A673 (cell line): ENCODE measurements around the gene TLR8. TPM values are rescaled to one million over a fixed set of nuclear protein-coding genes. Genes with fewer than 3 reads are reported as not detected.

Source experiments
- BruUV-seq: library from RNA; stranded (reverse); fragments of 400-500 nt; replicated peaks from 2 replicates; lab custom pipeline; 2021; lab: Mats Ljungman, UMichigan
- CTCF ChIA-PET: fragments of 300-600 bp; sonication (Branson Sonifier 250); formaldehyde crosslinking; loops from one replicate; lab custom pipeline; 2022; ENCODE audit warnings: antibody characterized with exemption; lab: Charles Lee
- POLR2A ChIA-PET: fragments of 300-600 bp; sonication (Branson Sonifier 250); formaldehyde crosslinking; loops from one replicate; lab custom pipeline; 2022; ENCODE audit warnings: antibody characterized with exemption; ENCODE audit not compliant: low non-redundant PET; lab: Charles Lee
- DNase-seq: peaks from one replicate; pipeline ENCODE4 v3.0.0-alpha.2; 2015; ENCODE audit warnings: low spot score
- H3K27ac ChIP-seq: fragments of 200-600 bp; sonication (generic); 2 replicates; pipeline ENCODE4 v1.5.1; 2016; ENCODE audit warnings: mixed run types, low read depth, mild to moderate bottlenecking, mixed read lengths, antibody characterized with exemption, low read length; ENCODE audit not compliant: poor library complexity, severe bottlenecking
- H3K27me3 ChIP-seq: fragments of 200-600 bp; sonication (generic); replicated peaks from 2 replicates; pipeline ENCODE4 v1.6.1; 2017; ENCODE audit warnings: mixed run types, low read depth, mild to moderate bottlenecking, mixed read lengths, antibody characterized with exemption, low read length; ENCODE audit not compliant: insufficient read depth, poor library complexity
- H3K36me3 ChIP-seq: fragments of 200-600 bp; sonication (generic); 2 replicates; pipeline ENCODE4 v1.6.1; 2016; ENCODE audit warnings: mixed run types, mild to moderate bottlenecking, mixed read lengths, antibody characterized with exemption, low read length; ENCODE audit not compliant: insufficient read depth, poor library complexity, severe bottlenecking
- H3K4me1 ChIP-seq: fragments of 200-600 bp; sonication (generic); 2 replicates; pipeline ENCODE4 v1.6.1; 2017; ENCODE audit warnings: mixed run types, mild to moderate bottlenecking, mixed read lengths, antibody characterized with exemption, low read length; ENCODE audit not compliant: insufficient read depth, poor library complexity, severe bottlenecking
- H3K4me3 ChIP-seq: fragments of 200-600 bp; sonication (generic); 2 replicates; pipeline ENCODE4 v1.5.1; 2016; ENCODE audit warnings: low read depth, mixed run types, mild to moderate bottlenecking, mixed read lengths, low read length; ENCODE audit not compliant: poor library complexity, severe bottlenecking
- H3K9me3 ChIP-seq: fragments of 200-600 bp; sonication (generic); 2 replicates; pipeline ENCODE4 v1.6.1; 2016; ENCODE audit warnings: mixed run types, low read depth, mild to moderate bottlenecking, mixed read lengths, antibody characterized with exemption, low read length; ENCODE audit not compliant: poor library complexity, severe bottlenecking
- CTCF ChIP-seq: fragments of 300-800, 200-600 bp; sonication (generic); conservative IDR thresholded peaks from 2 replicates; pipeline ENCODE4 v1.5.1; 2017; ENCODE audit warnings: low read depth, mild to moderate bottlenecking, antibody characterized with exemption, low read length, moderate library complexity, mixed read lengths
- EZH2 ChIP-seq: fragments of 200-600 bp; sonication (generic); IDR thresholded peaks from 2 replicates; pipeline ENCODE4 v1.6.1; 2017; ENCODE audit warnings: borderline replicate concordance, low read depth, mild to moderate bottlenecking, mixed read lengths, antibody characterized with exemption, low read length; ENCODE audit not compliant: poor library complexity, severe bottlenecking
- intact Hi-C: fragments of 100-400 bp; cut with micrococcal nuclease; formaldehyde crosslinking; loops from one replicate; pipeline ENCODE4 v1.10.0; 2022; ENCODE audit not compliant: unreplicated experiment
- total RNA-seq: library from RNA; stranded (reverse); gene quantifications from 2 replicates; pipeline ENCODE4 v1.2.3, GENCODE V29; 2021

TLR8 gene
- total RNA-seq, 1 experiment from 2014 or later: not detected

DNA sequence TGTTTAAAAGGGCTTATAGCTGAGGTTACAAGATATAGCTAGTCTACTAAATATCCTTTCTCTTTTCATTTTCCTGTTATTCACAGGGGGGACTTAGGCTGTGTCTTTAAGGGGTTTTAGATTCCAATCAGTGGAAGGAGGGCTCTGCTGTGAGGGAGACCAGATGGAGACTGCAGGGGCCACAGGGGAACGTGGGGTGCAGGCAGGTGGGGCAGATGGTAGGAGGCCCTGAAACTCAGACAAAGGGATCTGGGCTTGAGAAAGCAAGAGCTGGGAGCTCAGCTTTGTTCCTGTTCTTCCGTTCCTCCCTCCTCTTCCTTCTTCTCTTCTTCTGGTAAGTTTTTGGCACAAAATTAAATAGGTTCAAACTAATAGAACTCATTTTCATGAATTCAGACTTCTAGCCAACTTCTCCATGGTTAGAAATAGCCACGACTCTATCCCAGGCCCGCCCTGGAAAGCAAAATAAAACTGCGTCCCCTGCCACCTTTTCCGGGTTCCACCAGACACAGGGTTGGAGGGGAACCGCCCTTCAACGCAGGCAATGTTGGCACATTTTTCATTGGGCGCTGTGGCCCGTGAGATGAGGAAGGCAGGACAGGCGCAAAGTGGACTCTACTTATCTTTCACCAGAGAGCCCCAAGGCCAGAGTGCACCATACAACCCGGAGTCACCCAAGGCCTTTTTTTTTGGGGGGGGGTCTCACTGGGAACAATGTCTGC, 65.0 kb downstream of the TLR8 start:
- CTCF ChIA-PET: no interaction called here

DNA sequence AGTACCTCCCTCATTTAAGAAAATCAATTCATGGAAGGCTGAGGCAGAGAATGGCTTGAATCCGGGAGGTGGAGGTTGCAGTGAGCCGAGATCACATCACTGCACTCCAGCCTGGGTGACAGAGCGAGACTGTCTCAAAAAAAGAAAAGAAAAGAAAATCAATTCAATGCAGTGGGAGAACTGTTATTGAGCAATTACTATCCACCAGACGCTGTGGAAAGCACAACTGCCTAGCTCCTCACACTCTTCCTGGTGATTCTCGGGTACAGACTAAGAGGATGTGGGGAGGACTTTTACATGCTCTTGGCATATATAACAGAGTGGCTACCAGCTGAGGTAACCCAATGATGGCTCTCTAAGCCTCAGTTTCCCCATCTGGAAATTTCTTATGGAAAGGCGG, 65.8 kb downstream of the TLR8 start:
- Histone ChIP-seq H3K36me3 (peaks cover 3% of the 10 kb centered on the region), H3K4me1 (peaks cover 6% of the 10 kb centered on the region), H3K4me3 (no peak overlapping the region), H3K27me3 (no peaks in the 10 kb centered on the region), H3K9me3 (no peaks in the 10 kb centered on the region), H3K27ac (no peak overlapping the region)
- ChIA-PET POLR2A (interaction anchor here (0.6 kb wide), 1 partner anchor 923 kb away, joined by 4 read pairs; no protein-coding TSS in a partner anchor), CTCF (no interaction called here)
- DNase-seq: no peak
- intact Hi-C loops: loop anchor here (10.0 kb wide), 2 partner anchors 253 to 673 kb away; no protein-coding TSS in a partner anchor
- TF ChIP-seq CTCF (no peak), EZH2 (no peak)
- no TSS peak for BruUV-seq

More for the DNA sequence above, 65.0 kb downstream of the TLR8 start:
- no peak overlapping the region for H3K27ac ChIP-seq
- H3K4me3 ChIP-seq: no peak overlapping the region
- H3K4me1 ChIP-seq: peaks cover 6% of the 10 kb centered on the region
- intact Hi-C loops: loop anchor here (2.0 to 10.0 kb wide), 3 partner anchors 253 to 673 kb away; no protein-coding TSS in a partner anchor
- no peak for DNase-seq
- no peaks in the 10 kb centered on the region for H3K9me3 ChIP-seq
- POLR2A ChIA-PET: interaction anchor here (0.6 kb wide), 1 partner anchor 923 kb away, joined by 4 read pairs; no protein-coding TSS in a partner anchor
- no peaks in the 10 kb centered on the region for H3K36me3 ChIP-seq
- TF ChIP-seq CTCF (no peak), EZH2 (no peak)
- H3K27me3 ChIP-seq: no peaks in the 10 kb centered on the region
- no TSS peak for BruUV-seq

Other genes with a start within 250 kb of the TLR8 start
- gene PRPS2, start 115.2 kb upstream of the TLR8 start, total RNA-seq: 38.9 and 41.2 TPM in 2 replicates
- 0.11 TPM in 2 replicates for gene TLR7, start 39.5 kb upstream of the TLR8 start, total RNA-seq
- gene TMSB4X, start 68.5 kb downstream of the TLR8 start, total RNA-seq: 975 and 1,093 TPM in 2 replicates
- not detected in 2 replicates for gene FAM9C, start 138.0 kb downstream of the TLR8 start, total RNA-seq